Suprapubic skin (tissue), 4 donors: ENCODE measurements around the gene SEC22B.
"Not testable (repeated sequence)": the region's sequence is repeated elsewhere in the genome, so short reads cannot be mapped to it uniquely, and the experiment has no call there.

Experiments used
- CTCF ChIP-seq, 2 donors: fragments of 200-600 bp in 1 of 2; fragments of 450-650 bp in 1 of 2; sonication (generic) in 1 of 2; IDR thresholded peaks; one replicate each; pipeline ENCODE4 v1.5.1; 2016 to 2019; ENCODE audit warnings: antibody characterized with exemption in 2 of 2, mild to moderate bottlenecking in 1 of 2, moderate library complexity in 1 of 2
- EP300 ChIP-seq: sonication (generic); formaldehyde crosslinking; IDR thresholded peaks from one replicate; pipeline ENCODE4 v1.6.1; 2017; ENCODE audit warnings: antibody characterized with exemption
- POLR2A ChIP-seq, 2 donors: fragments of 450-650 bp; IDR thresholded peaks; one replicate each; pipeline ENCODE4 v1.6.1; 2017; ENCODE audit warnings: antibody characterized with exemption in 2 of 2, mild to moderate bottlenecking in 2 of 2, moderate library complexity in 2 of 2
- POLR2AphosphoS5 ChIP-seq, 3 donors: sonication (generic); formaldehyde crosslinking; IDR thresholded peaks; one replicate each; pipeline ENCODE4 v1.6.1; 2017; ENCODE audit warnings: antibody characterized with exemption in 3 of 3

GRCh38 chr1:120175688-120176087, 632 bp downstream of the SEC22B start:
- TF ChIP-seq CTCF (IDR thresholded peaks at IDR 0.05); EP300; POLR2A (IDR thresholded peaks at IDR 0.05); POLR2AphosphoS5 (IDR thresholded peaks at IDR 0.05): not testable (repeated sequence)
